Caki2 (cell line): ENCODE measurements around the gene SBSN. TPM values are rescaled to one million over a fixed set of nuclear protein-coding genes. Genes with fewer than 3 reads are reported as not detected.

Experiments used
- DNase-seq: peaks from one replicate; pipeline ENCODE4 v3.0.0-alpha.2; 2015; ENCODE audit warnings: low read depth
- in situ Hi-C: cut with HindIII; loops from 2 replicates; pipeline ENCODE4 v1.10.0; 2016; ENCODE audit warnings: low sequenced_read_pairs, low pct_unique_long_range_greater_than_20kb, mixed read lengths
- total RNA-seq: library from RNA; depleted of rRNA; stranded (reverse); fragments of >200 nt; shearing (Covaris generic); gene quantifications from 2 replicates; pipeline ENCODE4 v1.2.3, GENCODE V29; 2014; ENCODE audit warnings: low replicate concordance

Gene SBSN
- total RNA-seq, 1 experiment from 2014 or later = not detected

GRCh38 chr19:35556846-35557538, 28.9 kb upstream of the SBSN start:
- DNase-seq = no peak
- in situ Hi-C loops = no loop called here

DNA sequence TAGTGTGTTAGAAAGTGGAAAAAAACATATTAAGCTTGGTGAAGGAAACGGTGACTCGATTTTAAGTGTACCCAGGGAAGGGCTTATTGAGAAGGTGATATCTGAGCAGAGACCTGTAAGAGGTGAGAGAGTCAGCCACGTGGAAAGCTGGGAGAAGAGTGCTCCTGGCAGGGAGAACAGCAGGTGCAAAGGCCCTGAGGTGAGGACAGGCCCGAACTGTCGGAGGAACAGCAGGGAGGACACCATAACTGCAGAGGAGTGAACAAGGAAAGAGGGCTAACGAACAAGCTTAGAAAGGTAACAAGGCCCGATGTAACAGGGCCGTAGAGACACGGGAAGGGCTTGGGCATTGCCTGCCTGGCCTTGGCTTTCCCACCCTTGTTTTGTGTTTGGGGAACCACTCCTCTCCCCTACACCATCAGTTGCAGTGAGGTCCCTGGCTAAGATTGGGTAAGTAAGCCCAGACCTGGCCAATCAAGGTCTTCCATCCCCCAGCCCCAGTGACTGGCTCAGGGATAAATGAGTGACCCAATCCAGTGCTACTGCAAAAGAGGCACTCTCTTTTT, 28.0 kb upstream of the SBSN start:
- no peak for DNase-seq
- in situ Hi-C loops = no loop called here

GRCh38 chr19:35555301-35556005, 27.3 kb upstream of the SBSN start:
- DNase-seq = peak; percentile 41
- in situ Hi-C loops = no loop called here

DNA sequence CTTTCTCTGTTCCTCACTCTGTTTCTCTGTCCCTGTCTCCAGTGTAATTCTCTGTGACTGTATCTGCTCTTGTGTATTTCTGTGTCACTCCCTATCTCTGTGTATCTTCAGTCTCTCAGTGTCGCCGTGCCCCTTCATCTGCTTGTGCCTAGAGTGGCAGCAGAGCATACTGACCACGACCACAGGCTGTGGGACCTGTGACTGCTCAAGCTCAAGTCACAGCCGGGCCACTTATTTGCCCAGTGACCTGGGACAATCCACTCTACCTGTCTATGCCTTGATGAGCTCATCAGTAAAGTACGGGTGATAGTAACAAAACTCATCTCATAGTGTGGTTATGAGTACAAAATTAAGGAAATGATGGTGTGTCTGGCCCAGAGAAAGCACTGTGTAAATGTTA, 26.0 kb upstream of the SBSN start:
- in situ Hi-C loops = no loop called here
- no peak for DNase-seq

DNA sequence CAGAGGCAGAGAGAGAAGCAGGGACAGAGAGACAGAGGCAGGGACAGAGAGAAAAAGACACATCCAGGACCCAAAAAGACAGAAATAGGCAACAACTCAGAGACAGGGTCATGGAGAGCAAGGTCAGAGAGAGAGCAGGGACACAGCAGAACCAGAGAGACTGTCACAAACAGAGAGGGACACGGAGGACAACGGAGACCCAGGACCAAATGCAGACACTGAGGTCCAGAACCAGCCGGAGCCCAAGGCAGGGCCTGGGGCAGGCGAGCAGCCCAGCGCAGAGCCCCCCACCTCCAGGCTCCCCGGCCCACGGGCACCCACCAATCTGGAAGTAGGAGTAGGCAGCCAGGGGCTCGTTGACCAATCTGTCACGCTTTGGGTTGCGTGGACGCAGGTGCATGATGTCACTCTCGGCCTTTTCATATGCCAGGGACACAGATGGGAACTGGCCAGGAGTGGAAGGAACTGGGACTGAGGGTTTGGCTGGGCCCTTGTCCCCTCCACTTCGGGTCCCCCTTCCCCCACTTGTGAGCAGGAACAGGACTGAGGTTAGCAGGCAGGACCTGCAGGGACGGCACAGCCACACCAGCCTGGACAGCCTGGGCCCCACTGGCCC, 25.4 kb upstream of the SBSN start:
- in situ Hi-C loops = no loop called here

GRCh38 chr19:35552534-35553384, 24.6 kb upstream of the SBSN start:
- in situ Hi-C loops = no loop called here
- no peak for DNase-seq

More for the DNA sequence above, 25.4 kb upstream of the SBSN start:
- DNase-seq = no peak

DNA sequence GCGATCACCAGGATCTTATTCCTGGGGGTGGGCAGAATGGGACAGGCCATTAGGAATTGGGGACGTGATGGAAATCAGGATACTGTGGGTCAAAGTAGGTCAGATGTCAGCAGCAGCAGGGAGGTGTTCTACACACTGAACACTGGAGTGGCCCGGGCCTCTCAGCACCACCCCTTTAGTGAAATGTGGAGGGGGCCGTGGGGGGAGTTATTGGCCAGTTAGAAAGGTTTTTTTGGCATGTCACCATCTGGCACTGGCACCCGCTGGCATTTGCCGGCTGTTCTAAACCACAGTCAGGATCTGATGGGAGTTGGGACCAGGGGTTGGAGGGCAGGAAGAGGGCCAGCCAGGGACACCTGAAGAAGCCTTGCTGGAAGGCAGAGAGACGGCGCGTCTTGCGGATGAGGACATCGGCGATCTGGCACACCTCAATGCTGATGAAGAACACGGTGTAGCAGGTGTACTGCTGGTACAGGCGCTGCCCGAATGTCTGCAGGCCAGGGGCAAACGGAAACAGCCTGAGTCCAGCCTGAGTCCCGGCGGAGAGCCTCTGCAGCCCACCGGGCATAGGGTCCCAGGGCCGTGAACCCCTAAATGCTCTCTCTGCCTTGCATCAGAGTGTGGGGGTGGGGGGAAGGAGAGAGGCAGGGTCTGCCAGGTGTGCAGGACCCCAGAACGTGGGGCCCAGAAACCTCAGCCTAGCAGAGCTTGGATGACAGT, 23.1 kb upstream of the SBSN start:
- in situ Hi-C loops = no loop called here

GRCh38 chr19:35549879-35550523, 21.9 kb upstream of the SBSN start:
- in situ Hi-C loops = no loop called here
- no peak for DNase-seq

More for the DNA sequence above, 23.1 kb upstream of the SBSN start:
- no peak for DNase-seq

DNA sequence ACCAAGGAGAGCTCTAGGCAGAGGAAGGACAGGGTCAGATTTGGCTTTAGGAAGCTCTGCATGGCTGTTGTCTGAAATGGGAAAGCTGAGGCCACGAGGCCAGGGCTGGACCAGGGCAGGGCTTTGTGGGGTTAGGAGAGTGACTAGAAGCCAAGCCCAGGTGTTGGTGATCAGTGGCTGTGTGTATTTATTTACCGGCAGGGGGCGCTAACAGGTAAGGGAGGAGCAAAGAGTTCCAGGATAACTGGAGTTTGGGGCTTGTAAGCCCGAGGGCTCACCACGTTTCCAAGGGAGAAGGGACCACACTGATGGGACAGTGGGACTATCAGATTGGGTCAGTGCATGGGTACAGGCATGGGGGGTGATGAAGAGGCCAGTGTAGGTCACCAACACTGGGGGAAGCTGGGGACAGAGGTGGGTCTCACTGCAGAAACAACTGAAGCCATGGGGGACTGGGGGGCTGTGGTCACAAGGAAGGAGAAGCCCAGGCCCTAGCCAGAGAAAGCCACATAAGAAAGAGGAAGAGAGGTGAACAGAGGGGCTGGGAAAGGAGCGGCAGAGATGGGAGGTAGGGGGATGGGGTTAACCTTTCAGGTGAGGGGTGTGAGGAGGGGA, 21.2 kb upstream of the SBSN start:
- DNase-seq = peak; percentile 52
- in situ Hi-C loops = no loop called here

DNA sequence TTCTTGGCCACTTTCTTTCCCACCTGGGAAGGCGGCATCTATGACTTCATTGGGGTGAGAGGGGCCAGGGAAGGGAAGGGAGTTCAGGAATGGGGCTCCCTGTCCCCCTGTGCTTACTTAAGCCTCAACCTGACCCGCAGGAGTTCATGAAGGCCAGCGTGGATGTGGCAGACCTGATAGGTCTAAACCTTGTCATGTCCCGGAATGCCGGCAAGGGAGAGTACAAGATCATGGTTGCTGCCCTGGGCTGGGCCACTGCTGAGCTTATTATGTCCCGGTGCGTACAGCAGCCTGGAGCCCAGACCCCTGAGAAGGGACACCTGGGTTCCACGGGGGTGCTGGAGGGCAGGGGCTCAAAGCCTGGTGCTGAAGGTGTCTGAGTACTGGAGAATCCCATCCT, 18.4 kb upstream of the SBSN start:
- DNase-seq = no peak
- in situ Hi-C loops = no loop called here

- DNase-seq = no peak
- in situ Hi-C loops = no loop called here
These were observed 17.8 kb upstream of the SBSN start for GRCh38 chr19:35545855-35546381.

DNA sequence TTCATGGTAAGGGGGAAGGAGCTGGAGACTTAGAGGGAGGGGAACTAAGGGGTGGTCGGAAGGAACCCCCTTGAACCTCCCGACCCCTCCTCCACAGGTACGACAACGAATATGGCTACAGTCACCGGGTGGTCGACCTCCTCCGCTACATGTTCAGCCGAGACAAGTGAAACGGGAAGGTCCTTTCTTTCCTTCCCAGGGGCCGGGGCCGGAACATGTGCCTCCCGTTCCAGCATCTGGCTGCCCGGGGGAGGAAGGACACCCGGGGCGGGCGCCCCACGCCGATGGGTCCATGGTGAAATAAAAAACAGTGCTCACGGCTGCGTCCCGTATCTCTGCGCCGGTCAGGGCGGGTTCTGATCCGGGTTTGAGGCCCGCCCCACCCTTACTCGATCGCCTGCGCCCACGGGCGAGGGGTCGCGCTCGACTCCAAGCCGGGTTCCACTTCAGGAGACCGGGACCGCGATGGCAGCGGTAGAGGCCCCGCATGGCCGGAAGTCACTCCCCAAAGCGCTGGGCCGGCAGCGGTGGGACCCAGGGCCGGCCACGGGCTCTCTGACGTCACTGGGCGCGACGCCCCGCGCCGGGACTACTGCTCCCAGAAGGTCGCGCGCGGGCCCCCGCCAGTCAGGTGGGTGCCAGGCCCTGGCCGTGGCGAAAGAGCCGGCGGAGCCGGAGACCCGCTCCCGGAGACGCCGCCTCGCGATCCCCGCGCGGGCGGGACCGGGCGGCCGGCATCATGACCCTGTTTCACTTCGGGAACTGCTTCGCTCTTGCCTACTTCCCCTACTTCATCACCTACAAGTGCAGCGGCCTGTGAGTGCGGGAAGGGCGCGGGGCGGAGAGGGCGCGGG, 17.1 kb upstream of the SBSN start, which contains the start of gene TMEM147:
TMEM147 (plus strand) TSS at position 626 of the 854 bp plus-strand sequence; CDS start at position 740, 114 bp downstream.
- in situ Hi-C loops = no loop called here
- DNase-seq = peak; percentile 85

DNA sequence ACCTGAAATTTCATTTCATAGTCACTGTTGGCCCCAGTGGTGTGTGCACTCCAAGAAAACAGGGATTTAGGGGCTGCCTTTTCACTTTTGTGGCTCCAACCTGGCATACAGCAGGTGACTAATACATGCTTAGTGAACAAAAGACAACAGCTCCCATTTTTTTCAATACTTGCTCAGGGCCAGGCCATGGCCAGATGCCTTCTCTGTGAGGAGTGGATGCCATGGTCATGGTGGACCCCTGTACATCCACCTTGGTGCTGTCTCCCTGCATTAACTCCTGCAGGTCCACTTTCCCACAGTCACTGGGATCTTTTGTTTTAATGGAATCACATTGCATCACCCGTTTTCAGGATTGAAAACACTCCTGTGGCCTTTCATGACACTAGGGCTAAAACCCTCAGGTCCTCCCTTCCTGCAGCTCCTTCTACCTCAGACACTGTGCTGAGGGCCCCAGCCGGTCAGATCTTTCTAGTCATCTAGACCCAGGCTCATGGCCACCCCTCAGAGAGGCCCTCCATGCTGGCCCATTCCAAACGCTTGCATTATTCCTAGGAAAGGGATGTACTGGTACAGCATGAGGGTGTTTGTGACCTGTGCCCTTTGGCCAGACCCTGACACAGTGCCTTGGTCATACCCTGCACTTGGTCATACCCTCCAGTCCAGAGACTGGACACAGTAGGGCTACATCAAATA, 16.1 kb upstream of the SBSN start:
- DNase-seq = no peak
- in situ Hi-C loops = no loop called here

DNA sequence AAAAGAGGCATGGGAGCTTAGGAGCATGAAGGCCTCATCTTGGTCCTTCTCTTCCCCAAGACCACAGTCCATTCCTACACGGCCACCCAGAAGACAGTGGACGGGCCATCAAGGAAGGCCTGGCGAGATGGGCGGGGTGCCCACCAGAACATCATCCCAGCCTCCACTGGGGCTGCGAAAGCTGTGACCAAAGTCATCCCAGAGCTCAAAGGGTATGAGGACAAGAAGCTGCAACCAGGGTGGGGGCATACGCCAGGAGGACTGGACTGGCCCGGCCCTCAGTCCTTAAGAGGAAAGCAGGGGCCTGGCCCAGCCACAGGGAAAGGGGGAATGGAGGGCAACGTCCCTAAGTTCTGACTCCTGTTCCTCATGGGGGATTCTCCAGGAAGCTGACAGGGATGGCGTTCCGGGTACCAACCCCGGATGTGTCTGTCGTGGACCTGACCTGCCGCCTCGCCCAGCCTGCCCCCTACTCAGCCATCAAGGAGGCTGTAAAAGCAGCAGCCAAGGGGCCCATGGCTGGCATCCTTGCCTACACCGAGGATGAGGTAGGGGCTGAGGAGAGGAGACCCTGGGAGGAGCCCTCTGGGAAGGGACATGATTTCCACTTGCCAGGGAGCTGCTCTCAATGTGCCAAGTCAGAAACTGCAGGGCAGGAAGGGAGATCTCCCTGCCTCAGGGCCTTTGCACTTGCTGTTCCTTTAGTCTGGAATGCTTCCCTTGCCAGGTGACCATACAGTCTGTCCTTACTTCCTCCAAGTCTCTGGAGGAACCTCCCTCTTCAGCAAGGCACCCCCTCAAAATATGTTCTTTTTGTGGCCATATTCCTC, 15.4 kb upstream of the SBSN start:
- in situ Hi-C loops = no loop called here
- no peak for DNase-seq
